IPS-18a (cell line): ENCODE data around the gene KCNK2.

Experiments used
- H3K27ac ChIP-seq: one replicate; pipeline ENCODE4 v1.5.1; 2013; ENCODE audit warnings: low read length
- H3K27me3 ChIP-seq: one replicate; pipeline ENCODE4 v1.6.1; 2013; ENCODE audit warnings: mild to moderate bottlenecking, low read length; ENCODE audit not compliant: control insufficient read depth, insufficient read depth
- H3K36me3 ChIP-seq: one replicate; pipeline ENCODE4 v1.6.1; 2013; ENCODE audit warnings: low read depth, low read length; ENCODE audit not compliant: control insufficient read depth
- H3K4me1 ChIP-seq: one replicate; pipeline ENCODE4 v1.6.1; 2013; ENCODE audit warnings: low read depth, low read length; ENCODE audit not compliant: control insufficient read depth
- H3K4me3 ChIP-seq: one replicate; pipeline ENCODE4 v1.5.1; 2013; ENCODE audit warnings: low read length
- H3K9ac ChIP-seq: one replicate; pipeline ENCODE4 v1.6.1; 2013; ENCODE audit warnings: mild to moderate bottlenecking, low read length, moderate library complexity
- H3K9me3 ChIP-seq: one replicate; pipeline ENCODE4 v1.6.1; 2013; ENCODE audit warnings: low read depth, low read length; ENCODE audit not compliant: control insufficient read depth

Gene KCNK2

DNA sequence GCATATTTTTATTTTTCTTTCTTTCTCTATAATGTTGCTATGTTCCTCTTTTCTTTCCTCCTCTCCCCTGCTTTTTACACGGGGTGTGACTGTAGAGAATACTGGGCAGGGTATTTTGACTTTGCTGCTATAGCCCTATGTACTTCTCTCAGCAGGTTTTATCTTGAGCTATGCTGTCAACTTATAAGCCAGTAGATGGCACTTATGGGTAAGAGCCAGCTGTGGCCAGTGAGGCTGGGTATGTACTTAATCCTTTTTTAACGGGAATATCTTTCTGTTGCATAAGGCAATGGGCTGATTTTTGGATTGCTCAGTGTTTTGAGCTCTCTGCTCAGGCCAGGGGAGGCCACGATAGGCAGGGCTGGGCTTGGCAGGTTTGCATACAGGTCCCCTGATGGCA, 99.0 kb downstream of the KCNK2 start:
- Histone ChIP-seq H3K36me3 (no peaks in the 10 kb centered on the region), H3K4me3 (no peak overlapping the region), H3K27me3 (no peaks in the 10 kb centered on the region), H3K9ac (no peak overlapping the region), H3K9me3 (peaks cover 7% of the 10 kb centered on the region), H3K27ac (no peak overlapping the region), H3K4me1 (no peaks in the 10 kb centered on the region)

DNA sequence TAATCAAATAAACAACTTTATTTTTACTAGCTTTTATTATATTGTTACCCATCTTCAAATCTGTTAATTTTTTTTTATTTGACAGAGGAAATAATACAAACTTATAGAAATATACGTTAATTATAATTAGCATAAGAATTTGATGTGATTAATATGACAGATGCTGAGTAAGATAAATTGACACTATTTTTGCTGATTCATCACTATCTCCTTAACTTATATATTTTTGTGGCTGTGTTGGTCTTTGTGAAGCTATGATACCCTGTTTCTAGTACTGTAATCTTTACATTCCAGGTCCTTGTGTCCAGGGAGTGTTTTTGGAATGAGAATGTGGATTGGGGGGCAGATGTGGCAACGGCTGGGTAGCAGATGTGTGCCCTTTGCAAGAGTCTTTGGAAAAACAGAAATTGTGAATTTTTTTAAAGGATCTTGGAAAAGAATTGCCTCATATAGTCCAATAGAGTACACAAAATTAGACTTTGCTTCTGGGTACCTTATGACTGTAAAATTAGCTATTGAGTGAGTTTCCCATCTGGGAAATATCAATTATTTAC, 102.6 kb downstream of the KCNK2 start:
- Histone ChIP-seq H3K36me3 (no peaks in the 10 kb centered on the region), H3K9me3 (peaks cover 7% of the 10 kb centered on the region), H3K27ac (no peak overlapping the region), H3K27me3 (no peaks in the 10 kb centered on the region), H3K4me1 (no peaks in the 10 kb centered on the region), H3K4me3 (no peak overlapping the region), H3K9ac (no peak overlapping the region)

DNA sequence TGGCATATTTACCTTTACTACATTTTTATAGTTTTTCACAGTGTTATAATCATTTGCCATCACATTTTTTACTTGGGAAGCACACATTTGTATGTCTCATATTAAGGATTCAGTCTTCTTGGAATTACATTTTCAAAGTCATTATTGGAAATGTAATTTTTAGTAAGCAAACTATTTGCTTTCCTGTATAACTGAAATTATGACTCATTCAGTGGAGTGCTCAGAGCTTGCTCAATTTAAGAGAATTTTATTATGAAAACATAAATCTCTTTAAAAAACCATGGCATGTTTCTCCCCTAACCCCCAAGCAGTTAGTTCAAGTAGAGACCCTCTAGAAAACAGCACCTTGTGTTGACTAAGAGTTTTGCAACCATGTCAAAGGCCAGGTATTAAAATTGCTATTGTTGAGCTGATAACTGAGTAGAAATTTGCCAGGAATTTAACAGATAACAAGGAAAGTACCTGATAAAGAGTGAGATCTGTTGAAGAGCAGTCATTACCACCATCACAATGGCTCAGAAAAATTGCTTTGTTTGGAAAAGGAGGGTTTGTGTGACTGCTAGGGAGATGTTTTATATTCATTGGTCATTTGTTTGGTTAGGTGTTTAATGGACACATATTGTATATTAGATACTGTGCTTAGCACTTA, 105.9 kb downstream of the KCNK2 start:
- Histone ChIP-seq H3K9ac (no peak overlapping the region), H3K9me3 (no peaks in the 10 kb centered on the region), H3K27me3 (no peaks in the 10 kb centered on the region), H3K4me3 (no peak overlapping the region), H3K4me1 (no peaks in the 10 kb centered on the region), H3K27ac (no peak overlapping the region), H3K36me3 (no peaks in the 10 kb centered on the region)

DNA sequence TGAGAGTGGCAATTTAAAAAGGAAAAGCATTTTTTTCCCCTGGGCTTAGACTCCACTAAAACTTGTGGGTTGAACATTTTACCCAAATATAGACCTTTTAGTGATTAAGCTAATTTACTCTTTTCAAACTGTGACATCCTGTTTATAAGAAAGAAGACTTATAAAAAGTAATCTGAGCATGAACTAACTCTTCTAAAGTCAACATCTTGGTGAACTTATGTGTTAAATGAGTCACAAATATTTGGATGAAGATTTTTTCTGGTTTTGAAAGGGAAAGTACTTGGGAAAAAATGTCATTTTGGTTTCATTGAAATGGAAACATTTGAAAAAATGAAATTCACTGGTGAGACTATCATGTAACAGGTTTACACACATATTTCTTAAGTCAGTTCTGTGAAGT, 109.8 kb downstream of the KCNK2 start:
- Histone ChIP-seq H3K27ac (no peak overlapping the region), H3K9me3 (no peaks in the 10 kb centered on the region), H3K27me3 (no peaks in the 10 kb centered on the region), H3K36me3 (no peaks in the 10 kb centered on the region), H3K4me1 (no peaks in the 10 kb centered on the region), H3K9ac (no peak overlapping the region), H3K4me3 (no peak overlapping the region)

DNA sequence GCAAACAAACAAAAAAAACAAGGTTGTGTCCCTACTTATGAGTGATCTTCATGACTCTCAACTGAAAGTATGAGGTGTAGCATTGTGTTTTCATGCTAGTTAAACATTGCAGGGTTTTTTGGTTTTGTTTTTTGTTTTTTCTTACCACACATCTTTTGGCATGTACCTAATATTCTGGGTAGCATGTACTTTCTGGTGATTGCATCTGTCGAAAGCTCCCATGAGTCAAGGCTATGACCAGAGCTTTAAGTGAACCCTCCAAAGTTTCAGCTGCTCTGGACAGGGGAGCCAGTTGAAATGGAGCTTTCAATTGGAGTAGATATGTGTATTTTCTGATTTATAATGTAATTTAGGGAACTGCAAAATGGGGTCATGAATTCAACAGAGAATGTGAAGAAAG, 115.5 kb downstream of the KCNK2 start:
- Histone ChIP-seq H3K4me3 (no peak overlapping the region), H3K9me3 (no peaks in the 10 kb centered on the region), H3K9ac (no peak overlapping the region), H3K4me1 (peaks cover 17% of the 10 kb centered on the region), H3K27me3 (no peaks in the 10 kb centered on the region), H3K27ac (no peak overlapping the region), H3K36me3 (no peaks in the 10 kb centered on the region)

DNA sequence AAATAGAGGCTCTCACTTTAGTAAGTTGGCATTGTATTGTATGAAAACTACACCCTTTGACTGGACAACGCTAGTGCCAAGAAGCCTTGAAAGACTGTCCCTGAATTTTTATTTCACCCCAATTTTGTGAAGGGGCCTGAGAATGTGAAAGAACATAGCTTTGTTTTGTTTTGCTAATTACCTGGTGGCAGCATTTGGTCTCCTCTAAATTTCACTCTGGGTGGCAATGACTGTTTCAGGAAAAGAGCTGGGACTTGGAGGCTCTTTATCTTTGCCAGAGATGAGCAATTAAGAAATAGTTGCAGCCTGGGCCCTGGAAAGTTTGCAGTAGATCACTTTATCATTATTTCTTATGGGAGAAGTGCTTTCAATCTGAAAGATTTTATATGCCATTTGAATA, 117.6 kb downstream of the KCNK2 start:
- Histone ChIP-seq H3K4me3 (no peak overlapping the region), H3K9ac (no peak overlapping the region), H3K9me3 (no peaks in the 10 kb centered on the region), H3K36me3 (no peaks in the 10 kb centered on the region), H3K4me1 (peaks cover 17% of the 10 kb centered on the region), H3K27ac (no peak overlapping the region), H3K27me3 (no peaks in the 10 kb centered on the region)

DNA sequence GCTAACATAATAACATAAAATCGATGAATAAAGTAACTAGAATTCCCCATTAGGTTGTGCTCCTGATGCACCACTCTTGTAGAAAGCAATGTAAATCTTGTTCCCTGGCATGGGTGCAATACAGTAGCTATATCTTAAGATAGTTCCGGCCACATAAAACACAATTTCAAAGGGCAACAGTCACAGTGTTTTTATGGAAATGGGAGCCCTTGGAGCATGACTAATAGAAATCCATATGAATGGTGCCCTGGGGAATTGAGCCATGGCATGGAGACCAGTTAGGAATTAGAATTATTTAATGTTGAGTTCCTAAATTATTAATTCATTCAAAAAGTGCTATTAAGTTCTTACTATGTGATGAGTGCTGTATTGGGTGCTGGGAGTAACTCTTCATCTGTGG, 118.7 kb downstream of the KCNK2 start:
- no peaks in the 10 kb centered on the region for H3K36me3 ChIP-seq
- H3K4me3 ChIP-seq, result no peak overlapping the region
- H3K27me3 ChIP-seq, result no peaks in the 10 kb centered on the region
- no peaks in the 10 kb centered on the region for H3K9me3 ChIP-seq
- no peak overlapping the region for H3K9ac ChIP-seq
- no peak overlapping the region for H3K27ac ChIP-seq
- H3K4me1 ChIP-seq, result peaks cover 17% of the 10 kb centered on the region

DNA sequence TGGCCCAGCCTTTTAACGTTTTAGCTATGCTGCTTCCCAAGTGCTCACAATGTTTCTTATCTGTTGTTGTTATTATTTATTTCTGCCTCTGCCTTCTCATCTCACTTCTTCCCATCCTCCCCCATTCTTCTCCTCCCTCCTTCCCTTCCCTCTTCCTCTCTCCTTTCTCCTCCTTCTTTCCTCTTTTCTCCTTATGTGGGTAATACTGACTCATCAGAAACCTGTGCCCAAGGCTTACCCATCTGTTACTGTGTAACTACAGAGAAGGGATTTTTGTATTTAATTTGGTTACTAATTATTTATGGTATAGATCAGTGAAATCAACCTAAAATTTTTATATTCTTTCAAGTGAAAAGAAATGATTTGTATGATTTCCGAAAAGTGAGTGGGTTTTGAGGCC, 120.3 kb downstream of the KCNK2 start:
- Histone ChIP-seq H3K9ac (no peak overlapping the region), H3K27ac (no peak overlapping the region), H3K4me1 (peaks cover 17% of the 10 kb centered on the region), H3K9me3 (no peaks in the 10 kb centered on the region), H3K4me3 (no peak overlapping the region), H3K27me3 (no peaks in the 10 kb centered on the region), H3K36me3 (no peaks in the 10 kb centered on the region)

DNA sequence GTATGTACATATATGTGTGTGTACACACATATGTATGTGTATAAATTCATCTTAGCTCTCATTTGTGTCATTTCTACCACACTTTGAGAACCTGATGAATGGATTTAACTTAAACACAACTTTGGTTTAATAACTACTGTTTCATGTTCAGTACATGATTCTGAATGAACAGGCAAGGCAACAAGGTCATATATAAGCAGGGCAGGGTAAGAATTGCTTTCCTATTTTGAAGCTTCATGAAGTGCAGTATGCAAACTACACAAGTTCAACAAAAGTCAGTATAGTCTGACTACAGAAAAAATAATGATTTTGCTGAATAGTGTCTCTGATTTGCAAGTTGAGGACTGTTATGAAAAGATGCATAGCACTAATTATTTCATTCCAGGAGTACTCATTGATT, 127.6 kb downstream of the KCNK2 start:
- Histone ChIP-seq H3K27me3 (no peaks in the 10 kb centered on the region), H3K4me1 (peaks cover 8% of the 10 kb centered on the region), H3K36me3 (no peaks in the 10 kb centered on the region), H3K9ac (no peak overlapping the region), H3K9me3 (no peaks in the 10 kb centered on the region), H3K27ac (no peak overlapping the region), H3K4me3 (no peak overlapping the region)

DNA sequence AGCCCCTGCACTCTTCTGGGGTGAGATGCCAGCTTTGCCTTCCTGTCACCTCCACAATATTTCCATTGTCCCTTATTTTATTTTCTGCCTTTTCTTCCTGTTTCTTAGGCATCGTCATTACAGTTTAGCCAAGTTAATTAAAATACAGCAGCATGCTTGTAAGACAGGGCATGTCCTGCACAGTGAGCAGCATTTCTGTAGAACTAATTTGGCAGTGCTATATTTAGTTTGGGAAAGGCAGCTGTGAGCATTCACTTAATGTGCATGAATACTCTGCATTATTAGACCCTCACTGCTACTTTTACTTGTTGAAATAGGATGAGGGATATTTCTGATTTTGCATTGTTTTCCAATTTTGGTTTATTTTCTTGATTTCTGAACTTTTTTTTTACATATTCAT, 133.3 kb downstream of the KCNK2 start:
- Histone ChIP-seq H3K4me1 (peaks cover 10% of the 10 kb centered on the region), H3K9ac (no peak overlapping the region), H3K9me3 (no peaks in the 10 kb centered on the region), H3K36me3 (no peaks in the 10 kb centered on the region), H3K27ac (no peak overlapping the region), H3K4me3 (no peak overlapping the region), H3K27me3 (no peaks in the 10 kb centered on the region)

DNA sequence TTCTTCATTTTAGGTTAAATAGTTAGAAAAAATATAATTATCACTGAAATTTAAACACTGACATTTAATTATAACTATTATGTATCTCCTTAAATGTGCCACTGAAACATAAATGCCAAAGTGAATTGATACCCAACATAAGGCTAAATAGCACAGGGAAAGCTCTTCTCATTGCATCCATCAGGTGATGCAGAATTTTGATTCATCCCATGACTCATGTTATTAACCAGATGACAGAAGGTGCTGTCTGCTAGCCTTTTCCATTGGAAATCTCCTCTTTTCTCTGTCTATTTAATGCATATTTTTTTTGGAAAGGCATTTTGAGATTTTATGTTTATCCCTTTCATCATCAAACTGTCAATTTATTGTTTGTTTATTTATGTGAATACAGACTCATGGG, 136.8 kb downstream of the KCNK2 start:
- no peaks in the 10 kb centered on the region for H3K36me3 ChIP-seq
- H3K9me3 ChIP-seq, result no peaks in the 10 kb centered on the region
- H3K4me1 ChIP-seq, result peaks cover 6% of the 10 kb centered on the region

DNA sequence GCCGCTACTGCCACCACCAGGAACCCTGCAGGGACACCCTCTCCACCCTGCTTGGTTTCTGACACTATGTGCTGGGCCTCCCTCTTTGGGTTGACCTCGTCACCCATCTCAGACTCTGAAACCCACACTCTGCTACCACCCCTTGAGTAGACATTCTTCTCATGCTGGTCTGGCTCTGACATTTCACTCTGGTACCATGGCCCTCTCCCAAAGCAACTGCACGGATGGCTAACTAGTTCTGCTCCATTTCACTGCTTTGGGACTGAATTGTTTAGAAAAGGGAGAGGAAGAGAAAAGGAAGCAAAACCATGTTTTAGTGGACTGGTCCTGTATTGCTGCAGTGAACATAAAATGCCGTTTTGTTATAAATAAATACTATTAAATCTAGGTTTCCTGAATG, 137.8 kb downstream of the KCNK2 start:
- Histone ChIP-seq H3K36me3 (no peaks in the 10 kb centered on the region), H3K9ac (no peak overlapping the region), H3K27me3 (no peaks in the 10 kb centered on the region), H3K4me1 (peaks cover under 1% of the 10 kb centered on the region), H3K27ac (no peak overlapping the region), H3K4me3 (no peak overlapping the region), H3K9me3 (no peaks in the 10 kb centered on the region)

More for the DNA sequence above, 136.8 kb downstream of the KCNK2 start:
- H3K4me3 ChIP-seq, result no peak overlapping the region
- no peak overlapping the region for H3K27ac ChIP-seq
- no peaks in the 10 kb centered on the region for H3K27me3 ChIP-seq
- H3K9ac ChIP-seq, result no peak overlapping the region
